ENCODE measurements around the gene MAP3K13.

Gene MAP3K13

GRCh38 chr3:185526349-185526951, 163.5 kb downstream of the MAP3K13 start:
- no peaks in the 10 kb centered on the region for H3K36me3 ChIP-seq (replicated peaks; ENCODE audit: low read depth, low read length)
- peaks cover 6% of the 10 kb centered on the region; the same call in 1 of the 2 replicates for H3K27me3 ChIP-seq (ENCODE audit: low read depth, low read length)
- H3K4me1 ChIP-seq (ENCODE audit: low read length): no peaks in the 10 kb centered on the region
- H2AFZ ChIP-seq (ENCODE audit: low read depth, low read length): no peak overlapping the region
- H3K4me3 ChIP-seq (ENCODE audit: low read length): no peak overlapping the region
- H3K4me2 ChIP-seq (ENCODE audit: low read length): no peak overlapping the region
- H3K9ac ChIP-seq (ENCODE audit: low read length): no peak overlapping the region
- no peak overlapping the region for H3K27ac ChIP-seq (ENCODE audit: low read length)
- H4K20me1 ChIP-seq (ENCODE audit: insufficient read depth, low read length): no peaks in the 10 kb centered on the region
- H3K79me2 ChIP-seq (ENCODE audit: low read length): no peaks in the 10 kb centered on the region
- TF ChIP-seq CTCF (IDR thresholded peaks at IDR 0.05; ENCODE audit: low read depth, low read length) (no peak), EZH2phosphoT487 (IDR thresholded peaks at IDR 0.05; ENCODE audit: low read depth) (no peak)
- H3K9me3 ChIP-seq (ENCODE audit: insufficient read depth, low read length): no peaks in the 10 kb centered on the region

- no peak overlapping the region for H3K27ac ChIP-seq (ENCODE audit: low read length)
- no peaks in the 10 kb centered on the region for H4K20me1 ChIP-seq (ENCODE audit: insufficient read depth, low read length)
- H3K9me3 ChIP-seq (ENCODE audit: insufficient read depth, low read length): no peaks in the 10 kb centered on the region
- H3K9ac ChIP-seq (ENCODE audit: low read length): no peak overlapping the region
- TF ChIP-seq CTCF (IDR thresholded peaks at IDR 0.05; ENCODE audit: low read depth, low read length) (no peak), EZH2phosphoT487 (IDR thresholded peaks at IDR 0.05; ENCODE audit: low read depth) (no peak)
- H3K27me3 ChIP-seq (ENCODE audit: low read depth, low read length): no peaks in the 10 kb centered on the region; the same call in 1 of the 2 replicates
- H2AFZ ChIP-seq (ENCODE audit: low read depth, low read length): no peak overlapping the region
- no peaks in the 10 kb centered on the region for H3K36me3 ChIP-seq (replicated peaks; ENCODE audit: low read depth, low read length)
- no peaks in the 10 kb centered on the region for H3K79me2 ChIP-seq (ENCODE audit: low read length)
- no peaks in the 10 kb centered on the region for H3K4me1 ChIP-seq (ENCODE audit: low read length)
- H3K4me2 ChIP-seq (ENCODE audit: low read length): no peak overlapping the region
- H3K4me3 ChIP-seq (ENCODE audit: low read length): no peak overlapping the region
These were observed 164.4 kb downstream of the MAP3K13 start for GRCh38 chr3:185527364-185527763.

GRCh38 chr3:185528532-185528931, 165.6 kb downstream of the MAP3K13 start:
- no peaks in the 10 kb centered on the region for H4K20me1 ChIP-seq (ENCODE audit: insufficient read depth, low read length)
- H3K27me3 ChIP-seq (ENCODE audit: low read depth, low read length): no peaks in the 10 kb centered on the region
- H3K4me2 ChIP-seq (ENCODE audit: low read length): no peak overlapping the region

GRCh38 chr3:185530856-185531255, 167.9 kb downstream of the MAP3K13 start:
- Histone ChIP-seq H3K27ac (ENCODE audit: low read length) (no peak overlapping the region), H3K9ac (ENCODE audit: low read length) (no peak overlapping the region), H3K4me2 (ENCODE audit: low read length) (no peak overlapping the region), H4K20me1 (ENCODE audit: insufficient read depth, low read length) (no peaks in the 10 kb centered on the region), H3K36me3 (replicated peaks; ENCODE audit: low read depth, low read length) (no peaks in the 10 kb centered on the region), H3K27me3 (ENCODE audit: low read depth, low read length) (no peaks in the 10 kb centered on the region), H2AFZ (ENCODE audit: low read depth, low read length) (no peak overlapping the region), H3K9me3 (ENCODE audit: insufficient read depth, low read length) (no peaks in the 10 kb centered on the region), H3K4me3 (ENCODE audit: low read length) (no peak overlapping the region), H3K4me1 (ENCODE audit: low read length) (no peaks in the 10 kb centered on the region), H3K79me2 (ENCODE audit: low read length) (no peaks in the 10 kb centered on the region)
- TF ChIP-seq EZH2phosphoT487 (IDR thresholded peaks at IDR 0.05; ENCODE audit: low read depth) (no peak), CTCF (IDR thresholded peaks at IDR 0.05; ENCODE audit: low read depth, low read length) (no peak)

More at GRCh38 chr3:185528532-185528931, 165.6 kb downstream of the MAP3K13 start:
- Histone ChIP-seq H3K4me1 (ENCODE audit: low read length) (no peaks in the 10 kb centered on the region), H3K27ac (ENCODE audit: low read length) (no peak overlapping the region), H3K79me2 (ENCODE audit: low read length) (no peaks in the 10 kb centered on the region), H3K4me3 (ENCODE audit: low read length) (no peak overlapping the region), H2AFZ (ENCODE audit: low read depth, low read length) (no peak overlapping the region), H3K9me3 (ENCODE audit: insufficient read depth, low read length) (no peaks in the 10 kb centered on the region), H3K9ac (ENCODE audit: low read length) (no peak overlapping the region), H3K36me3 (replicated peaks; ENCODE audit: low read depth, low read length) (no peaks in the 10 kb centered on the region)
- TF ChIP-seq CTCF (IDR thresholded peaks at IDR 0.05; ENCODE audit: low read depth, low read length): no peak
- no peak for TF ChIP-seq EZH2phosphoT487 (IDR thresholded peaks at IDR 0.05; ENCODE audit: low read depth)
